Trophoblast cell (in vitro differentiated cells and primary cell): ENCODE data around the gene MYH7.

ENCODE experiments used
- DNase-seq, 2 donors: peaks; one replicate each; pipeline ENCODE4 v3.0.0-alpha.2; 2016
- H2AFZ ChIP-seq: 2 replicates; pipeline ENCODE4 v1.6.1; 2013; ENCODE audit warnings: low read length, moderate library complexity, mild to moderate bottlenecking; ENCODE audit not compliant: insufficient read depth, poor library complexity
- H2AK5ac ChIP-seq: 2 replicates; pipeline ENCODE4 v1.6.1; 2013; ENCODE audit warnings: mild to moderate bottlenecking, low read length
- H2BK120ac ChIP-seq: 2 replicates; pipeline ENCODE4 v1.6.1; 2013; ENCODE audit warnings: low read length, mild to moderate bottlenecking, moderate library complexity; ENCODE audit not compliant: insufficient read depth, poor library complexity
- H2BK12ac ChIP-seq: 2 replicates; pipeline ENCODE4 v1.6.1; 2013; ENCODE audit warnings: mild to moderate bottlenecking, low read length, moderate library complexity
- H2BK5ac ChIP-seq: 2 replicates; pipeline ENCODE4 v1.6.1; 2013; ENCODE audit warnings: low read length, low read depth, moderate library complexity, mild to moderate bottlenecking; ENCODE audit not compliant: poor library complexity
- H3K14ac ChIP-seq: 2 replicates; pipeline ENCODE4 v1.6.1; 2013; ENCODE audit warnings: mild to moderate bottlenecking, low read length
- H3K18ac ChIP-seq: 2 replicates; pipeline ENCODE4 v1.6.1; 2013; ENCODE audit warnings: mild to moderate bottlenecking, low read length
- H3K23ac ChIP-seq: 2 replicates; pipeline ENCODE4 v1.6.1; 2013; ENCODE audit warnings: low read length
- H3K27ac ChIP-seq: 2 replicates; pipeline ENCODE4 v1.5.1; 2013; ENCODE audit warnings: low read depth, mild to moderate bottlenecking, inconsistent platforms, low read length, moderate library complexity
- H3K27me3 ChIP-seq: 2 replicates; pipeline ENCODE4 v1.6.1; 2013; ENCODE audit warnings: inconsistent platforms, mild to moderate bottlenecking, low read length, moderate library complexity; ENCODE audit not compliant: insufficient read depth
- H3K36me3 ChIP-seq, 2 experiments: 1 replicate in 1 of 2; 2 replicates in 1 of 2; pipeline ENCODE4 v1.6.1; 2013; ENCODE audit warnings: low read length in 2 of 2, mild to moderate bottlenecking in 2 of 2, moderate library complexity in 1 of 2; ENCODE audit not compliant: insufficient read depth in 2 of 2, control insufficient read depth in 1 of 2
- H3K4ac ChIP-seq: 2 replicates; pipeline ENCODE4 v1.6.1; 2013; ENCODE audit warnings: low read depth, mild to moderate bottlenecking, low read length, moderate library complexity
- H3K4me1 ChIP-seq, 2 experiments: 1 replicate in 1 of 2; 2 replicates in 1 of 2; pipeline ENCODE4 v1.6.1; 2013; ENCODE audit warnings: low read length in 2 of 2, mild to moderate bottlenecking in 2 of 2, moderate library complexity in 1 of 2; ENCODE audit not compliant: insufficient read depth in 2 of 2, control insufficient read depth in 1 of 2
- H3K4me2 ChIP-seq: 2 replicates; pipeline ENCODE4 v1.6.1; 2013; ENCODE audit warnings: inconsistent platforms, mild to moderate bottlenecking, low read length, moderate library complexity
- H3K4me3 ChIP-seq: 2 replicates; pipeline ENCODE4 v1.5.1; 2013; ENCODE audit warnings: mild to moderate bottlenecking, low read depth, low read length, inconsistent platforms
- H3K79me1 ChIP-seq: one replicate; pipeline ENCODE4 v1.6.1; 2013; ENCODE audit warnings: low read length
- H3K79me2 ChIP-seq: 2 replicates; pipeline ENCODE4 v1.6.1; 2013; ENCODE audit warnings: low read length, mild to moderate bottlenecking; ENCODE audit not compliant: control insufficient read depth, insufficient read depth, poor library complexity
- H3K9ac ChIP-seq: 2 replicates; pipeline ENCODE4 v1.6.1; 2013; ENCODE audit warnings: mild to moderate bottlenecking, low read length
- H3K9me3 ChIP-seq: 2 replicates; pipeline ENCODE4 v1.6.1; 2013; ENCODE audit warnings: low read depth, mild to moderate bottlenecking, control low read depth, inconsistent platforms, low read length; ENCODE audit not compliant: insufficient read depth
- H4K12ac ChIP-seq: 2 replicates; pipeline ENCODE4 v1.6.1; 2013; ENCODE audit warnings: low read depth, mild to moderate bottlenecking, low read length, moderate library complexity
- H4K8ac ChIP-seq: 2 replicates; pipeline ENCODE4 v1.6.1; 2013; ENCODE audit warnings: low read depth, mild to moderate bottlenecking, low read length, moderate library complexity
- H4K91ac ChIP-seq: one replicate; pipeline ENCODE4 v1.6.1; 2013; ENCODE audit warnings: low read depth, mild to moderate bottlenecking, low read length, moderate library complexity
- WGBS: extraction: QIAGEN DNeasy Blood & Tissue Kit; methylation state at CpG from one replicate; pipeline ENCODE4 v1.1.7; 2013; ENCODE audit warnings: missing lambda C conversion rate; ENCODE audit not compliant: insufficient read length, insufficient coverage; ENCODE audit errors: extremely low coverage; 5-methylcytosine and 5-hydroxymethylcytosine counted together

Gene MYH7

GRCh38 chr14:23431486-23431885 is 4.0 kb downstream of the MYH7 start:
- no CpG with 5 or more reads among the region's 10 CpGs for WGBS
- Histone ChIP-seq H4K8ac (no peak overlapping the region), H4K12ac (no peak overlapping the region)

GRCh38 chr14:23430723-23431085 is 4.8 kb downstream of the MYH7 start:
- Histone ChIP-seq H4K8ac (no peak overlapping the region), H3K79me2 (no peaks in the 10 kb centered on the region), H3K18ac (no peak overlapping the region), H3K36me3 (no peaks in the 10 kb centered on the region), H3K4ac (no peak overlapping the region), H3K4me1 (peaks cover 0 to 3% of the 10 kb centered on the region in 2 experiments), H3K27me3 (no peaks in the 10 kb centered on the region), H3K4me2 (no peak overlapping the region), H2BK5ac (no peak overlapping the region), H3K9ac (no peak overlapping the region), H3K23ac (no peak overlapping the region), H3K27ac (no peak overlapping the region), H3K4me3 (no peak overlapping the region), H2BK120ac (no peak overlapping the region), H4K12ac (no peak overlapping the region), H4K91ac (no peak overlapping the region), H2AK5ac (no peak overlapping the region), H3K79me1 (no peaks in the 10 kb centered on the region), H2AFZ (no peak overlapping the region), H3K9me3 (peaks cover 9% of the 10 kb centered on the region), H3K14ac (no peak overlapping the region), H2BK12ac (no peak overlapping the region)
- DNase-seq: peak in 1 of 2 donors; percentile 22
- WGBS: no CpG with 5 or more reads among the region's 2 CpGs

More at GRCh38 chr14:23431486-23431885, 4.0 kb downstream of the MYH7 start:
- Histone ChIP-seq H3K18ac (no peak overlapping the region), H3K4me1 (peaks cover 4 to 5% of the 10 kb centered on the region in 2 experiments), H3K27ac (no peak overlapping the region), H4K91ac (no peak overlapping the region), H3K4me3 (peak overlapping the region; percentile 21), H2BK5ac (no peak overlapping the region), H3K23ac (no peak overlapping the region), H3K79me2 (no peaks in the 10 kb centered on the region), H3K36me3 (no peaks in the 10 kb centered on the region), H3K9me3 (peaks cover 9% of the 10 kb centered on the region), H3K79me1 (no peaks in the 10 kb centered on the region), H3K9ac (no peak overlapping the region), H2BK120ac (no peak overlapping the region), H3K14ac (no peak overlapping the region), H3K4ac (no peak overlapping the region), H3K4me2 (no peak overlapping the region), H2AFZ (no peak overlapping the region), H2AK5ac (no peak overlapping the region), H3K27me3 (no peaks in the 10 kb centered on the region), H2BK12ac (no peak overlapping the region)
- DNase-seq: no peak

GRCh38 chr14:23430016-23430722 is 5.3 kb downstream of the MYH7 start:
- H3K27me3 ChIP-seq: no peaks in the 10 kb centered on the region

GRCh38 chr14:23428686-23429495 is 6.6 kb downstream of the MYH7 start:
- Histone ChIP-seq H3K4ac (no peak overlapping the region), H3K23ac (no peak overlapping the region), H3K9me3 (peaks cover 10% of the 10 kb centered on the region), H3K18ac (no peak overlapping the region), H3K4me3 (no peak overlapping the region), H2BK120ac (no peak overlapping the region), H3K14ac (no peak overlapping the region), H2AFZ (no peak overlapping the region), H3K79me1 (no peaks in the 10 kb centered on the region), H2BK5ac (no peak overlapping the region), H4K8ac (no peak overlapping the region), H2BK12ac (no peak overlapping the region), H3K27ac (no peak overlapping the region), H3K79me2 (no peaks in the 10 kb centered on the region), H3K36me3 (no peaks in the 10 kb centered on the region), H3K9ac (no peak overlapping the region), H3K4me1 (no peaks in the 10 kb centered on the region), H4K12ac (no peak overlapping the region), H2AK5ac (no peak overlapping the region), H3K27me3 (no peaks in the 10 kb centered on the region), H3K4me2 (no peak overlapping the region), H4K91ac (no peak overlapping the region)
- no peak for DNase-seq
- no CpG with 5 or more reads among the region's 13 CpGs for WGBS

More at GRCh38 chr14:23430016-23430722, 5.3 kb downstream of the MYH7 start:
- Histone ChIP-seq H3K4me2 (no peak overlapping the region), H4K8ac (no peak overlapping the region), H3K4me3 (no peak overlapping the region), H3K18ac (no peak overlapping the region), H2AK5ac (no peak overlapping the region), H2BK120ac (no peak overlapping the region), H3K14ac (no peak overlapping the region), H3K4me1 (no peaks in the 10 kb centered on the region), H2AFZ (no peak overlapping the region), H3K79me2 (no peaks in the 10 kb centered on the region), H3K9me3 (peaks cover 9% of the 10 kb centered on the region), H3K4ac (no peak overlapping the region), H3K36me3 (no peaks in the 10 kb centered on the region), H3K27ac (no peak overlapping the region), H2BK5ac (no peak overlapping the region), H4K12ac (no peak overlapping the region), H3K23ac (no peak overlapping the region), H3K79me1 (no peaks in the 10 kb centered on the region), H4K91ac (no peak overlapping the region), H3K9ac (no peak overlapping the region), H2BK12ac (no peak overlapping the region)
- no peak for DNase-seq
- no CpG with 5 or more reads among the region's 10 CpGs for WGBS
